ENCODE data around the gene QKI. TPM values are rescaled to one million over a fixed set of nuclear protein-coding genes. Genes with fewer than 3 reads are reported as not detected.

QKI gene
- total and polyA plus RNA-seq, 8 donors = 136 to 195 (median 158) TPM

DNA sequence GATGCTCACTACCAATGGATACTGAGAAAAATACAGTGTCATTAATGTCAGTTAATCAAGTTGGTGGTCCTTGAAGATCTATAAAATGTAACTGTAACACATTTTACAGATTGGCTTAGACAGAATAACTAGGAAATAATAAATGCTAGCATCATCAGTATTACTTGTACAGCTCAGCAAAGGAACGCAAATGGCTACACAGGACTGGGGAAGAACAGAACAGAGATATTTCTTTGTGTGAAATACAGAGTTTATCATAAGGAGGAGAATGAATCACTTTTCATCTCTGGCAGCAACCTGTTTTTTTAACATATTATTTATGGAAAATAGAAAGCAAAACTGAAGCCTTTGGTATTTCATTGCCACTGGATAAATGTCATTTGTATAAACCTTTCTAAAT, 8.2 kb upstream of the QKI start:
- intact Hi-C loops (cut with DNase I) = loop anchor here in 1 of 2 donors (10.0 kb wide), 1 partner anchor 222 kb away; no protein-coding TSS in a partner anchor
- no peaks in the 10 kb centered on the region for H3K36me3 ChIP-seq
- DNase-seq (no peak), ATAC-seq (peak; percentile 10)
- H3K9me3 ChIP-seq = no peaks in the 10 kb centered on the region
- peak overlapping the region in 1 of 2 donors; percentile 30 for H3K4me3 ChIP-seq
- TF ChIP-seq, protein P1, sequence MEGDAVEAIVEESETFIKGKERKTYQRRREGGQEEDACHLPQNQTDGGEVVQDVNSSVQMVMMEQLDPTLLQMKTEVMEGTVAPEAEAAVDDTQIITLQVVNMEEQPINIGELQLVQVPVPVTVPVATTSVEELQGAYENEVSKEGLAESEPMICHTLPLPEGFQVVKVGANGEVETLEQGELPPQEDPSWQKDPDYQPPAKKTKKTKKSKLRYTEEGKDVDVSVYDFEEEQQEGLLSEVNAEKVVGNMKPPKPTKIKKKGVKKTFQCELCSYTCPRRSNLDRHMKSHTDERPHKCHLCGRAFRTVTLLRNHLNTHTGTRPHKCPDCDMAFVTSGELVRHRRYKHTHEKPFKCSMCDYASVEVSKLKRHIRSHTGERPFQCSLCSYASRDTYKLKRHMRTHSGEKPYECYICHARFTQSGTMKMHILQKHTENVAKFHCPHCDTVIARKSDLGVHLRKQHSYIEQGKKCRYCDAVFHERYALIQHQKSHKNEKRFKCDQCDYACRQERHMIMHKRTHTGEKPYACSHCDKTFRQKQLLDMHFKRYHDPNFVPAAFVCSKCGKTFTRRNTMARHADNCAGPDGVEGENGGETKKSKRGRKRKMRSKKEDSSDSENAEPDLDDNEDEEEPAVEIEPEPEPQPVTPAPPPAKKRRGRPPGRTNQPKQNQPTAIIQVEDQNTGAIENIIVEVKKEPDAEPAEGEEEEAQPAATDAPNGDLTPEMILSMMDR (IDR thresholded peaks at IDR 0.05) = no peak
- H3K27me3 ChIP-seq = no peaks in the 10 kb centered on the region
- H3K27ac ChIP-seq = peak overlapping the region; percentile 91 to 95
- peaks cover 19 to 45% of the 10 kb centered on the region in 2 donors for H3K4me1 ChIP-seq

- no peak for ATAC-seq
Measured at GRCh38 chr6:163406830-163407229, 7.7 kb upstream of the QKI start.

GRCh38 chr6:163408352-163408991, 6.0 kb upstream of the QKI start:
- H3K27me3 ChIP-seq = no peaks in the 10 kb centered on the region
- H3K4me1 ChIP-seq = peaks cover 19 to 61% of the 10 kb centered on the region in 2 donors
- DNase-seq (no peak), ATAC-seq (peak; percentile 14)
- intact Hi-C loops (cut with DNase I) = loop anchor here in 1 of 2 donors (10.0 kb wide), 1 partner anchor 224 kb away; no protein-coding TSS in a partner anchor
- no peaks in the 10 kb centered on the region for H3K9me3 ChIP-seq
- H3K36me3 ChIP-seq = no peaks in the 10 kb centered on the region
- TF ChIP-seq, protein P1 (IDR thresholded peaks at IDR 0.05) = no peak
- no peak overlapping the region for H3K4me3 ChIP-seq
- H3K27ac ChIP-seq = no peak overlapping the region

More at GRCh38 chr6:163406830-163407229, 7.7 kb upstream of the QKI start:
- TF ChIP-seq, protein P1 (IDR thresholded peaks at IDR 0.05) = no peak
- Histone ChIP-seq H3K27me3 (no peaks in the 10 kb centered on the region), H3K4me1 (peaks cover 19 to 49% of the 10 kb centered on the region in 2 donors), H3K9me3 (no peaks in the 10 kb centered on the region), H3K27ac (peak overlapping the region; percentile 91 to 95), H3K4me3 (no peak overlapping the region), H3K36me3 (no peaks in the 10 kb centered on the region)
- no peak for DNase-seq
- intact Hi-C loops (cut with DNase I) = loop anchor here in 1 of 2 donors (10.0 kb wide), 1 partner anchor 222 kb away; no protein-coding TSS in a partner anchor

DNA sequence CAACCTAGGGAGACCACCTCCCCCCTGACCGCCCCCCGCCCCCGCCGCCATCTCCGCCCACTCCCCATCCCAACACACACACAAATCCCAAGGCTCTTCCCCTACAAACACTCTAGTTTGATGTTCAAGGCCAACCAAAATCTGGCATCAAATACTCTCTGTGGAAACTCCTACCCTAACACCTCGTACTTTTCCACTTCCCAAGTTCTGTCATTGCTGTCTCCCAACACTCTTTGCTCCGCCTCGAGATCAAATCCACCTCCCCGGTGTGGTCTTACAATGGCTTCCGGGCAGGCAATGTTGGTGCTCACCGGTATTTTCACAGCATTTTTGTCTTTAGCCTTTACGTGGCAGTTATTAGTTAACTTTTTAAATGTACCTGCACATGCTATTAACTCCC, 4.8 kb upstream of the QKI start:
- intact Hi-C loops (cut with DNase I) = loop anchor here in 1 of 2 donors (10.0 kb wide), 1 partner anchor 225 kb away; no protein-coding TSS in a partner anchor
- H3K4me3 ChIP-seq = no peak overlapping the region
- TF ChIP-seq, protein P1 (IDR thresholded peaks at IDR 0.05) = no peak
- H3K36me3 ChIP-seq = no peaks in the 10 kb centered on the region
- no peaks in the 10 kb centered on the region for H3K27me3 ChIP-seq
- no peak for ATAC-seq
- no peaks in the 10 kb centered on the region for H3K9me3 ChIP-seq
- DNase-seq = no peak
- H3K4me1 ChIP-seq = peaks cover 17 to 49% of the 10 kb centered on the region in 2 donors
- no peak overlapping the region for H3K27ac ChIP-seq

DNA sequence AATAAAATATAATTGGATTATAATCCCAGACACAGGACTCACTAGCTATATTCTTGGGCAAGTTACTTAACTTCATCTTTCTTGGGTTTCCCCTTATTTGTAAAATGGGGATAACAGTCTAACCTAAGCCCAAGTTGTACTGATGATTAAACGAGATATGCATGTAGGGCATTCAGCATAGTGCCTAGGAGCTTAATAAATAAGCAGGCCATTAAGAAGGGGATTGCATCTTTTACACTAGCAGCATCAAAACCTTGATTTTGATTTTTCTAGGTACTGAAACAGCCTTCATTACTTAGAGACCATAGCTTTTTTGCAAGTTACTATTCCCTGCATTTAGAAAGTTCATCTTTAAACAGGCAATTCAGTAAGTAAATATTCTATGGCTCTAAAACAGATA, 2.2 kb upstream of the QKI start:
- peak overlapping the region; percentile 66 to 68 for H3K4me3 ChIP-seq
- ATAC-seq (no peak), DNase-seq (no peak)
- H3K4me1 ChIP-seq = peaks cover 0 to 26% of the 10 kb centered on the region in 2 donors
- H3K9me3 ChIP-seq = no peaks in the 10 kb centered on the region
- peak overlapping the region; percentile 100 for H3K27ac ChIP-seq
- intact Hi-C loops (cut with DNase I) = no loop called here
- TF ChIP-seq, protein P1 (IDR thresholded peaks at IDR 0.05) = no peak
- no peaks in the 10 kb centered on the region for H3K27me3 ChIP-seq
- H3K36me3 ChIP-seq = no peaks in the 10 kb centered on the region
